SK-N-SH (cell line): Measurements from ENCODE around the gene COLQ. TPM values are rescaled to one million over a fixed set of nuclear protein-coding genes. Genes with fewer than 3 reads are reported as not detected.
A peak's percentile ranks its signal among the peaks of the same experiment; 100 is the strongest.

Experiments
- CTCF ChIA-PET: fragments of 300-600, 350-600 bp; formaldehyde crosslinking; extraction: SDS; loops from one replicate; lab custom pipeline; 2021; lab: Yijun Ruan, JAX
- POLR2A ChIA-PET: fragments of 350-600 bp; sonication (Branson Sonifier 250); formaldehyde crosslinking; extraction: SDS; loops from one replicate; lab custom pipeline; 2020; ENCODE audit warnings: antibody characterized with exemption, inconsistent platforms; lab: Yijun Ruan, JAX
- DNase-seq: peaks from one replicate; pipeline ENCODE4 v3.0.0; 2012
- H2AFZ ChIP-seq: fragments of 200-600 bp; sonication (generic); 2 replicates; pipeline ENCODE4 v1.8.1; 2016; ENCODE audit warnings: antibody characterized with exemption, mild to moderate bottlenecking, low read depth
- H3F3A ChIP-seq: fragments of 200-600 bp; sonication (generic); replicated peaks from 2 replicates; pipeline ENCODE3; 2016; ENCODE audit warnings: antibody characterized with exemption, mild to moderate bottlenecking; ENCODE audit not compliant: insufficient read depth
- H3K27ac ChIP-seq, 2 experiments: fragments of 200-500 bp in 1 of 2; fragments of 200-600 bp in 1 of 2; sonication (Bioruptor generic) in 1 of 2; sonication (generic), shearing (Covaris generic) in 1 of 2; 2 replicates each; pipeline versions ENCODE4 v1.5.1 to v1.6.1; 2014 to 2016; ENCODE audit warnings: low read depth in 2 of 2, inconsistent platforms in 1 of 2, low read length in 1 of 2, mild to moderate bottlenecking in 1 of 2, mixed read lengths in 1 of 2
- H3K27me3 ChIP-seq: fragments of 200-600 bp; sonication (generic), shearing (Covaris generic); 2 replicates; pipeline ENCODE4 v1.6.1; 2016; ENCODE audit warnings: mixed run types; ENCODE audit not compliant: insufficient read depth
- H3K36me3 ChIP-seq, 2 experiments: fragments of 200-500 bp in 1 of 2; fragments of 200-600 bp in 1 of 2; sonication (Bioruptor generic) in 1 of 2; sonication (generic) in 1 of 2; replicated peaks in 1 of 2; 2 replicates each; pipeline versions ENCODE3 to v1.5.1; 2014 to 2016; ENCODE audit warnings: low read length in 1 of 2, mild to moderate bottlenecking in 1 of 2; ENCODE audit not compliant: insufficient read depth in 2 of 2, control insufficient read depth in 1 of 2
- H3K4me1 ChIP-seq, 2 experiments: fragments of 200-500 bp in 1 of 2; fragments of 200-600 bp in 1 of 2; sonication (Bioruptor generic) in 1 of 2; sonication (generic), shearing (Covaris generic) in 1 of 2; 2 replicates each; pipeline versions ENCODE4 v1.5.1 to v1.6.1; 2014 to 2016; ENCODE audit warnings: low read depth in 1 of 2, low read length in 1 of 2, mixed run types in 1 of 2; ENCODE audit not compliant: insufficient read depth in 2 of 2, control insufficient read depth in 1 of 2
- H3K4me2 ChIP-seq: fragments of 200-600 bp; sonication (generic), shearing (Covaris generic); 2 replicates; pipeline ENCODE4 v1.6.1; 2017; ENCODE audit warnings: mixed run types
- H3K4me3 ChIP-seq, 2 experiments: fragments of 200-500 bp in 1 of 2; fragments of 200-600 bp in 1 of 2; sonication (Bioruptor generic) in 1 of 2; sonication (generic), shearing (Covaris generic) in 1 of 2; 2 replicates each; pipeline versions ENCODE4 v1.5.1 to v1.8.1; 2014 to 2016; ENCODE audit warnings: low read depth in 2 of 2, inconsistent platforms in 1 of 2, low read length in 1 of 2, mild to moderate bottlenecking in 1 of 2, mixed read lengths in 1 of 2, moderate library complexity in 1 of 2
- H3K79me2 ChIP-seq: fragments of 200-600 bp; sonication (generic); 2 replicates; pipeline ENCODE4 v1.8.1; 2017; ENCODE audit warnings: mild to moderate bottlenecking; ENCODE audit not compliant: insufficient read depth
- H3K9ac ChIP-seq: fragments of 200-600 bp; sonication (generic); 2 replicates; pipeline ENCODE4 v1.6.1; 2017; ENCODE audit warnings: mixed run types
- H3K9me2 ChIP-seq: fragments of 200-600 bp; sonication (generic); 2 replicates; pipeline ENCODE4 v1.6.1; 2017; ENCODE audit warnings: mixed run types
- H3K9me3 ChIP-seq: fragments of 200-600 bp; sonication (generic); 2 replicates; pipeline ENCODE4 v1.6.1; 2017; ENCODE audit warnings: mixed run types, mild to moderate bottlenecking, moderate library complexity
- H4K20me1 ChIP-seq: fragments of 200-600 bp; sonication (generic); 2 replicates; pipeline ENCODE4 v1.6.1; 2017; ENCODE audit warnings: mild to moderate bottlenecking, mixed run types; ENCODE audit not compliant: insufficient read depth
- CTCF ChIP-seq: fragments of 200-600 bp; sonication (generic); IDR thresholded peaks from 2 replicates; pipeline ENCODE4 v1.6.1; 2017; ENCODE audit warnings: antibody characterized with exemption, mild to moderate bottlenecking, moderate library complexity
- EZH2phosphoT487 ChIP-seq: fragments of 200-600 bp; sonication (generic); IDR thresholded peaks from 2 replicates; pipeline ENCODE4 v1.6.1; 2017; ENCODE audit warnings: low read depth, mixed run types, mild to moderate bottlenecking, antibody characterized with exemption, moderate library complexity, borderline replicate concordance
- GABPA ChIP-seq: IDR thresholded peaks from 2 replicates; pipeline ENCODE4 v1.4.0; 2012; ENCODE audit warnings: low read depth, mild to moderate bottlenecking
- GATA2 ChIP-seq: sonication (generic); formaldehyde crosslinking; IDR thresholded peaks from 2 replicates; pipeline ENCODE4 v1.5.0; 2020; ENCODE audit warnings: mild to moderate bottlenecking, missing genetic modification reagents
- JUND ChIP-seq: IDR thresholded peaks from 2 replicates; pipeline ENCODE4 v1.4.0; 2012
- MAX ChIP-seq: IDR thresholded peaks from 2 replicates; pipeline ENCODE4 v1.4.0; 2012; ENCODE audit warnings: low read depth
- MEF2A ChIP-seq: IDR thresholded peaks from 2 replicates; pipeline ENCODE4 v1.4.0; 2012; ENCODE audit warnings: low read depth, borderline replicate concordance
- NRF1 ChIP-seq: IDR thresholded peaks from 2 replicates; pipeline ENCODE4 v1.6.1; 2012; ENCODE audit warnings: low read depth, mild to moderate bottlenecking, low read length
- PBX3 ChIP-seq: IDR thresholded peaks from 2 replicates; pipeline ENCODE4; 2012
- RAD21 ChIP-seq: IDR thresholded peaks from 2 replicates; pipeline ENCODE4 v1.6.1; 2012; ENCODE audit warnings: mild to moderate bottlenecking, low read length
- REST ChIP-seq: IDR thresholded peaks from 2 replicates; pipeline ENCODE4 v1.6.1; 2012; ENCODE audit warnings: mild to moderate bottlenecking, low read depth, low read length, moderate library complexity
- RFX5 ChIP-seq: IDR thresholded peaks from 2 replicates; pipeline ENCODE4 v1.6.1; 2012; ENCODE audit warnings: mild to moderate bottlenecking, improper control_type of control experiment, low read length
- RXRA ChIP-seq: IDR thresholded peaks from 2 replicates; pipeline ENCODE4 v1.4.0; 2012; ENCODE audit warnings: low read depth, mild to moderate bottlenecking, borderline replicate concordance
- SIN3A ChIP-seq: IDR thresholded peaks from 2 replicates; pipeline ENCODE4 v1.6.1; 2012; ENCODE audit warnings: low read depth, mild to moderate bottlenecking, low read length, moderate library complexity, borderline replicate concordance
- SMC3 ChIP-seq: IDR thresholded peaks from 2 replicates; pipeline ENCODE4 v1.6.1; 2012; ENCODE audit warnings: low read depth, low read length, improper control_type of control experiment
- TCF12 ChIP-seq: IDR thresholded peaks from 2 replicates; pipeline ENCODE4 v1.4.0; 2012
- USF1 ChIP-seq: IDR thresholded peaks from 2 replicates; pipeline ENCODE4 v1.4.0; 2012; ENCODE audit warnings: low read depth, borderline replicate concordance
- USF2 ChIP-seq: fragments of 150-350 bp; IDR thresholded peaks from 2 replicates; pipeline ENCODE4 v1.6.1; 2017; ENCODE audit warnings: antibody characterized with exemption, low read length, low read depth, borderline replicate concordance
- WGBS: methylation state at CpG from one replicate; pipeline ENCODE4 v1.1.6; 2017; ENCODE audit warnings: low lambda C conversion rate; 5-methylcytosine and 5-hydroxymethylcytosine counted together
- polyA plus RNA-seq, 3 experiments: library from polyadenylated mRNA; depleted of rRNA; stranded (reverse); fragments of >200 nt; gene quantifications; 2 replicates each; pipeline ENCODE4 v1.2.3, GENCODE V29; 2012

COLQ gene
- polyA plus RNA-seq, 1 of the 3 experiments (the other 2 are of a cell fraction): 1.5 TPM

GRCh38 chr3:15405448-15406050, 116.0 kb downstream of the COLQ start:
- Histone ChIP-seq H2AFZ (no peak overlapping the region), H3K79me2 (no peaks in the 10 kb centered on the region), H3K27ac (no peak overlapping the region), H3F3A (peaks cover 5% of the 10 kb centered on the region), H3K9me2 (no peaks in the 10 kb centered on the region), H3K9ac (no peak overlapping the region), H3K4me2 (no peak overlapping the region), H3K4me3 (no peak overlapping the region; a peak in 1 of 4 replicates), H3K27me3 (no peaks in the 10 kb centered on the region), H3K36me3 (peaks cover 6% of the 10 kb centered on the region in 2 experiments), H4K20me1 (no peaks in the 10 kb centered on the region), H3K9me3 (no peaks in the 10 kb centered on the region), H3K4me1 (no peaks in the 10 kb centered on the region)
- DNase-seq: peak; percentile 51
- TF ChIP-seq USF2 (no peak), RAD21 (peak; percentile 65), SMC3 (peak; percentile 69), CTCF (peak; percentile 82)
- CTCF ChIA-PET: interaction anchor here (0.6 to 9.4 kb wide), 44 partner anchors 9 to 479 kb away, joined by 3 to 85 read pairs (median 4); partner anchors contain the start of gene CAPN7
- POLR2A ChIA-PET: no interaction called here
- WGBS: 49% methylated on average over 3 of the region's 3 CpGs

GRCh38 chr3:15404767-15405166, 116.7 kb downstream of the COLQ start:
- 96% methylated on average over 1 of the region's 1 CpG for WGBS
- TF ChIP-seq TCF12 (no peak), REST (no peak), USF1 (no peak), RXRA (no peak), MEF2A (no peak), EZH2phosphoT487 (no peak), NRF1 (no peak), GABPA (no peak), USF2 (no peak), MAX (no peak), PBX3 (no peak), JUND (no peak), RFX5 (no peak), GATA2 (no peak), SIN3A (no peak)

More at GRCh38 chr3:15404767-15405166, 116.7 kb downstream of the COLQ start:
- Histone ChIP-seq H2AFZ (no peak overlapping the region), H3F3A (peaks cover 5% of the 10 kb centered on the region), H3K4me1 (no peaks in the 10 kb centered on the region), H3K4me2 (no peak overlapping the region), H3K79me2 (no peaks in the 10 kb centered on the region), H3K9me2 (no peaks in the 10 kb centered on the region), H3K9me3 (no peaks in the 10 kb centered on the region), H3K9ac (no peak overlapping the region), H3K4me3 (no peak overlapping the region), H3K27ac (no peak overlapping the region), H3K27me3 (no peaks in the 10 kb centered on the region), H3K36me3 (peaks cover 0 to 3% of the 10 kb centered on the region in 2 experiments), H4K20me1 (no peaks in the 10 kb centered on the region)
- CTCF ChIA-PET: interaction anchor here (0.6 to 9.4 kb wide), 39 partner anchors 10 to 478 kb away, joined by 3 to 85 read pairs (median 4); partner anchors contain the start of gene CAPN7
- POLR2A ChIA-PET: no interaction called here
- no peak for DNase-seq
